ENCODE data around the gene ANAPC2. TPM values are rescaled to one million over a fixed set of nuclear protein-coding genes. Genes with fewer than 3 reads are reported as not detected.
A peak's percentile ranks its signal among the peaks of the same experiment; 100 is the strongest.

The ANAPC2 gene
- polyA plus RNA-seq, 12 donors, result 21.1 to 36.5 (median 30.4) TPM; not detected in 1

GRCh38 chr9:137176302-137177182, 11.8 kb downstream of the ANAPC2 start:
- no peak for DNase-seq

GRCh38 chr9:137175345-137175961, 12.9 kb downstream of the ANAPC2 start:
- no peak for DNase-seq

GRCh38 chr9:137174722-137175293, 13.6 kb downstream of the ANAPC2 start:
- DNase-seq, result no peak

- no peak for DNase-seq
Measured at GRCh38 chr9:137173796-137174664, 14.3 kb downstream of the ANAPC2 start.

GRCh38 chr9:137172901-137173795, 15.2 kb downstream of the ANAPC2 start:
- DNase-seq, result no peak

- DNase-seq, result no peak
Measured at GRCh38 chr9:137171149-137171900, 17.0 kb downstream of the ANAPC2 start.

- no peak for DNase-seq
Measured at GRCh38 chr9:137170486-137171148, 17.7 kb downstream of the ANAPC2 start.

- no peak for DNase-seq
Measured at GRCh38 chr9:137169896-137170358, 18.4 kb downstream of the ANAPC2 start, which contains the start of gene LRRC26. Gene LRRC26, minus strand, starts transcription at chr9:137170051. Its CDS starts 108 bp downstream, at chr9:137169943.

DNA sequence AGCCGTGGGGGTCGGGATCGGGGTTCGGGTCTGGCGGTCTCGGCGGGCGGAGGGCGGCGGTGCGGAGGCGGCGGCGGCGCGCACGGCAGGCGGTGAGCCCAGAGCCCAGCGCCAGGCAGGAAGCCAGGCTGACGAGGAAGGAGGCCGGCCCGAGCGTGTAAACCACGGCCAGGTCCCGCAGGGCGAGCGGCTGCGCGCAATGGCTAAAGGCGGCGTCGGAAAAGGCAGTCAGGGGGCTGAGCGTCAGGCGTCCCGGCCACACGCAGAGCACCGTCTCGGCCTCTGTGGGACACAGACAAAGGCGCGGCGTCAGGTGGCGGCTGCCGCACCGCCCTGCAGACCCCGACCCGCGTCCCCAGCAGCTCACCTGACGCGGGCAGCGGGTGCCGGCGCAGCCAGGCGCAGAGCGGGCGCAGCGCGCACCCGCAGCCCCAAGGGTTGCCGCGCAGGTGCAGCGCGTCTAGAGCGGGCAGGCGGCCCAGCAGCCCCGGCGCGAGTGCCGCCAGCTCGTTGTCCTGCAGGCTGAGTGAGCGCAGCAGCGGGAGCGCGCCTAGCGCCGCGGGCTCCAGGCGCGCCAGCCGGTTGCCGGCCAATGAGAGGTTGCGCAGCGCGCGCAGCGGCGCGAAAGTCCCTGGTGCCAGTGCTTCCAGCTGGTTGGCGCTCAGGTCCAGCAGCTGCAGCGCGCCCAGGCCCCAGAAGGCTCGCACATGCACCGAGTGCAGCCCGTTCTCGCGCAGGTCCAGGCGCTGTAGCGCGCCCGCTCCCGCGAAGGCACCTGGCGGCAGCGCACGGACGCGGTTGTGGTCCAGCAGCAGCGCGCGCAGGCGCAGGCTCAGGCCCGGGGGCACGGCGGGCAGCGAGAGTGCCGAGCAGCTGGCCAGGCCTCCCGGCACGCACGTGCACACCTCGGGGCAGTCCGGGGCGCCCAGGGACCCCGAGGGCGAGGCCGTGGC, 19.2 kb downstream of the ANAPC2 start:
- DNase-seq, result peak; percentile 25

- DNase-seq, result no peak
Measured at GRCh38 chr9:137168573-137168903, 19.8 kb downstream of the ANAPC2 start.

- DNase-seq, result no peak
Measured at GRCh38 chr9:137167747-137168572, 20.4 kb downstream of the ANAPC2 start.

DNA sequence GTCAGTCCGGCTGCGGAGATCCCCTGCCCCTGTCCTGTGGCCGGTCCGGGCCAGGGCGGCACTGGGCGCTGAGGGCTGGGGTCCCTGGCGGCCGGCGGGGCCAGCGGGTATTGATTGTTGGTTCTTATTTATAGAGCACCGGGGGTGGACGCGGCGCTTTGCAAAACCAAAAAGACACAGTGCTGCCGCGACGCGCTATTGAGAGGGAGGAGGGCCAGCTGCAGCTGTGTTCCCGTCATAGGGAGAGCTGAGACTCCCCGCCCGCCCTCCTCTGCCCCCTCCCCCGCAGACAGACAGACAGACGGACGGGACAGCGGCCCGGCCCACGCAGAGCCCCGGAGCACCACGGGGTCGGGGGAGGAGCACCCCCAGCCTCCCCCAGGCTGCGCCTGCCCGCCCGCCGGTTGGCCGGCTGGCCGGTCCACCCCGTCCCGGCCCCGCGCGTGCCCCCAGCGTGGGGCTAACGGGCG, 21.0 kb downstream of the ANAPC2 start:
- no peak for DNase-seq

GRCh38 chr9:137166380-137167229, 21.8 kb downstream of the ANAPC2 start:
- no peak for DNase-seq

- no peak for DNase-seq
Measured at GRCh38 chr9:137165250-137165836, 23.0 kb downstream of the ANAPC2 start.

- DNase-seq, result no peak
Measured at GRCh38 chr9:137164370-137165249, 23.8 kb downstream of the ANAPC2 start.
